GM23338 (cell line): ENCODE data around the gene GPT2. TPM values are rescaled to one million over a fixed set of nuclear protein-coding genes. Genes with fewer than 3 reads are reported as not detected.

Experiments used
- ATAC-seq: fragments of 200-7000 bp; cut with Tn5 transposase; 3 replicates; pipeline ENCODE4 v1.9.1; 2020
- DNase-seq: peaks from one replicate; pipeline ENCODE4 v3.0.0-alpha.2; 2015; ENCODE audit warnings: low spot score
- H2AFZ ChIP-seq: fragments of 200-600 bp; sonication (generic); 2 replicates; pipeline ENCODE4 v1.8.0; 2016; ENCODE audit warnings: antibody characterized with exemption, mild to moderate bottlenecking, moderate library complexity
- H3F3A ChIP-seq: fragments of 200-600 bp; sonication (generic); replicated peaks from 2 replicates; pipeline ENCODE4 v1.8.0; 2017; ENCODE audit warnings: antibody characterized with exemption, mixed run types, low read depth
- H3K27ac ChIP-seq: fragments of 200-600 bp; sonication (generic); 2 replicates; pipeline ENCODE4 v1.6.1; 2016; ENCODE audit warnings: low read depth
- H3K27me3 ChIP-seq: fragments of 200-600 bp; sonication (generic); 2 replicates; pipeline ENCODE4 v1.8.0; 2016; ENCODE audit warnings: mild to moderate bottlenecking, mixed run types, moderate library complexity; ENCODE audit not compliant: insufficient read depth
- H3K36me3 ChIP-seq: fragments of 200-600 bp; sonication (generic); 2 replicates; pipeline ENCODE4 v1.8.0; 2016; ENCODE audit warnings: mild to moderate bottlenecking; ENCODE audit not compliant: insufficient read depth
- H3K4me1 ChIP-seq: fragments of 200-600 bp; sonication (generic); 2 replicates; pipeline ENCODE4 v1.8.0; 2016; ENCODE audit warnings: mild to moderate bottlenecking, moderate library complexity; ENCODE audit not compliant: insufficient read depth
- H3K4me2 ChIP-seq: fragments of 200-600 bp; sonication (generic); 2 replicates; pipeline ENCODE4 v1.7.1; 2017; ENCODE audit warnings: mixed run types
- H3K4me3 ChIP-seq: fragments of 200-600 bp; sonication (generic); 2 replicates; pipeline ENCODE4 v1.6.1; 2016; ENCODE audit warnings: mixed run types
- H3K79me2 ChIP-seq: fragments of 200-600 bp; sonication (generic); replicated peaks from 2 replicates; pipeline ENCODE4 v1.8.0; 2017; ENCODE audit warnings: mild to moderate bottlenecking; ENCODE audit not compliant: insufficient read depth
- H3K9me2 ChIP-seq: fragments of 200-600 bp; sonication (generic); 2 replicates; pipeline ENCODE4 v1.8.0; 2017; ENCODE audit not compliant: insufficient read depth
- H4K20me1 ChIP-seq: fragments of 200-600 bp; sonication (generic); replicated peaks from 2 replicates; pipeline ENCODE4 v1.8.0; 2017; ENCODE audit warnings: mild to moderate bottlenecking; ENCODE audit not compliant: insufficient read depth
- H3K27ac Mint-ChIP-seq: 2 replicates; pipeline ENCODE4 v1.8.0; 2020; ENCODE audit warnings: inconsistent platforms, mild to moderate bottlenecking, moderate library complexity, mixed read lengths
- H3K27me3 Mint-ChIP-seq: 3 replicates; pipeline ENCODE4 v1.8.0; 2022; ENCODE audit warnings: low read depth, mild to moderate bottlenecking, moderate library complexity, mixed read lengths, inconsistent platforms; ENCODE audit not compliant: insufficient read depth, poor library complexity
- H3K36me3 Mint-ChIP-seq: 3 replicates; pipeline ENCODE4 v1.8.0; 2021; ENCODE audit warnings: low read depth, mild to moderate bottlenecking, inconsistent platforms, moderate library complexity, mixed read lengths
- H3K4me1 Mint-ChIP-seq: 3 replicates; pipeline ENCODE4 v1.8.0; 2020; ENCODE audit warnings: mild to moderate bottlenecking, inconsistent platforms, mixed read lengths
- H3K4me3 Mint-ChIP-seq: 3 replicates; pipeline ENCODE4 v1.8.0; 2021; ENCODE audit warnings: moderate library complexity, mild to moderate bottlenecking, inconsistent platforms, mixed read lengths
- H3K9me3 Mint-ChIP-seq: 3 replicates; pipeline ENCODE4 v1.8.0; 2020; ENCODE audit warnings: moderate library complexity, mild to moderate bottlenecking, inconsistent platforms, mixed read lengths
- CREB1 ChIP-seq: fragments of 250-450 bp; sonication (Bioruptor Pico); IDR thresholded peaks from 2 replicates; pipeline ENCODE4 v1.5.0; 2020; ENCODE audit warnings: low read depth, mild to moderate bottlenecking, moderate library complexity
- EZH2 ChIP-seq: fragments of 200-600 bp; sonication (generic); IDR thresholded peaks from one replicate; pipeline ENCODE4 v1.8.0; 2017; ENCODE audit warnings: antibody characterized with exemption, mild to moderate bottlenecking, low read depth; ENCODE audit not compliant: unreplicated experiment
- EZH2phosphoT487 ChIP-seq: fragments of 200-600 bp; sonication (generic); IDR thresholded peaks from one replicate; pipeline ENCODE4 v1.8.1; 2018; ENCODE audit warnings: antibody characterized with exemption; ENCODE audit not compliant: unreplicated experiment
- JUNB ChIP-seq: IDR thresholded peaks from one replicate; pipeline ENCODE4 v1.6.1; 2016; ENCODE audit warnings: antibody characterized with exemption; ENCODE audit not compliant: unreplicated experiment
- NANOG ChIP-seq: IDR thresholded peaks from 2 replicates; pipeline ENCODE4 v1.6.1; 2016; ENCODE audit warnings: antibody characterized with exemption, borderline replicate concordance
- POLR2AphosphoS5 ChIP-seq: IDR thresholded peaks from 2 replicates; pipeline ENCODE4 v1.6.1; 2016; ENCODE audit warnings: antibody characterized with exemption, low read depth
- ZNF331 ChIP-seq: fragments of 250-450 bp; sonication (Bioruptor Pico); IDR thresholded peaks from 2 replicates; pipeline ENCODE4 v1.5.0; 2020; ENCODE audit warnings: low read depth, mild to moderate bottlenecking, moderate library complexity
- polyA plus RNA-seq: library from polyadenylated mRNA; unstranded; fragments of >200 nt; fragmentation: Nextera tagmentation; extraction: Ambion mirVana; gene quantifications from 2 replicates; pipeline ENCODE4 v1.2.1, GENCODE V29; 2016
- total RNA-seq: library from RNA; depleted of rRNA; stranded (reverse); fragments of >200 nt; shearing (Covaris generic); gene quantifications from 2 replicates; pipeline ENCODE4 v1.2.3, GENCODE V29; 2014
- TF ChIP-seq, protein P1 (sequence below): fragments of 250-450 bp; sonication (Bioruptor Pico); IDR thresholded peaks from 2 replicates; pipeline ENCODE4 v1.5.0; 2020; ENCODE audit warnings: mild to moderate bottlenecking, moderate library complexity

Gene GPT2
- total and polyA plus RNA-seq, 2 experiments from 2014 or later = 48.5 to 81.0 TPM

DNA sequence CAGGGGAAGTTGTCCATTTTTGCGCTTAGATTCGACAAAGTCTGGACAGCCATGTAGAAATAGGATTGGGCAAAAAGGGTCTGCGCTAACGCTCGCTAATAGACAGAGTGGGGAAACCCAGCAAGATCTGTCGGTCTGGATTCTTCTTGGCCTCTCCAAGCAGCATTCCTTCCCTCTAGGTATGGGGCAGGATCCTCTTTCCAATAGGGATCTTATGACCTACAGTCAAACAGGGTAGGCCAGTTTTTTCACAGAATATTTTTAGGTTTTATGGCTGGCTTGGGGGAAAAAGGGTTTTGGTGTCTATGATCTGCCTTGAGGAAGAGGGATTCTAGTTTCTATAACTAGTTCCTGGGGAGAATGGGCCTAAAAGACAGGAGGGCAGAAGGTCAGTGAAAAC lies 26.0 kb upstream of the GPT2 start (continued):
- TF ChIP-seq, protein P1, sequence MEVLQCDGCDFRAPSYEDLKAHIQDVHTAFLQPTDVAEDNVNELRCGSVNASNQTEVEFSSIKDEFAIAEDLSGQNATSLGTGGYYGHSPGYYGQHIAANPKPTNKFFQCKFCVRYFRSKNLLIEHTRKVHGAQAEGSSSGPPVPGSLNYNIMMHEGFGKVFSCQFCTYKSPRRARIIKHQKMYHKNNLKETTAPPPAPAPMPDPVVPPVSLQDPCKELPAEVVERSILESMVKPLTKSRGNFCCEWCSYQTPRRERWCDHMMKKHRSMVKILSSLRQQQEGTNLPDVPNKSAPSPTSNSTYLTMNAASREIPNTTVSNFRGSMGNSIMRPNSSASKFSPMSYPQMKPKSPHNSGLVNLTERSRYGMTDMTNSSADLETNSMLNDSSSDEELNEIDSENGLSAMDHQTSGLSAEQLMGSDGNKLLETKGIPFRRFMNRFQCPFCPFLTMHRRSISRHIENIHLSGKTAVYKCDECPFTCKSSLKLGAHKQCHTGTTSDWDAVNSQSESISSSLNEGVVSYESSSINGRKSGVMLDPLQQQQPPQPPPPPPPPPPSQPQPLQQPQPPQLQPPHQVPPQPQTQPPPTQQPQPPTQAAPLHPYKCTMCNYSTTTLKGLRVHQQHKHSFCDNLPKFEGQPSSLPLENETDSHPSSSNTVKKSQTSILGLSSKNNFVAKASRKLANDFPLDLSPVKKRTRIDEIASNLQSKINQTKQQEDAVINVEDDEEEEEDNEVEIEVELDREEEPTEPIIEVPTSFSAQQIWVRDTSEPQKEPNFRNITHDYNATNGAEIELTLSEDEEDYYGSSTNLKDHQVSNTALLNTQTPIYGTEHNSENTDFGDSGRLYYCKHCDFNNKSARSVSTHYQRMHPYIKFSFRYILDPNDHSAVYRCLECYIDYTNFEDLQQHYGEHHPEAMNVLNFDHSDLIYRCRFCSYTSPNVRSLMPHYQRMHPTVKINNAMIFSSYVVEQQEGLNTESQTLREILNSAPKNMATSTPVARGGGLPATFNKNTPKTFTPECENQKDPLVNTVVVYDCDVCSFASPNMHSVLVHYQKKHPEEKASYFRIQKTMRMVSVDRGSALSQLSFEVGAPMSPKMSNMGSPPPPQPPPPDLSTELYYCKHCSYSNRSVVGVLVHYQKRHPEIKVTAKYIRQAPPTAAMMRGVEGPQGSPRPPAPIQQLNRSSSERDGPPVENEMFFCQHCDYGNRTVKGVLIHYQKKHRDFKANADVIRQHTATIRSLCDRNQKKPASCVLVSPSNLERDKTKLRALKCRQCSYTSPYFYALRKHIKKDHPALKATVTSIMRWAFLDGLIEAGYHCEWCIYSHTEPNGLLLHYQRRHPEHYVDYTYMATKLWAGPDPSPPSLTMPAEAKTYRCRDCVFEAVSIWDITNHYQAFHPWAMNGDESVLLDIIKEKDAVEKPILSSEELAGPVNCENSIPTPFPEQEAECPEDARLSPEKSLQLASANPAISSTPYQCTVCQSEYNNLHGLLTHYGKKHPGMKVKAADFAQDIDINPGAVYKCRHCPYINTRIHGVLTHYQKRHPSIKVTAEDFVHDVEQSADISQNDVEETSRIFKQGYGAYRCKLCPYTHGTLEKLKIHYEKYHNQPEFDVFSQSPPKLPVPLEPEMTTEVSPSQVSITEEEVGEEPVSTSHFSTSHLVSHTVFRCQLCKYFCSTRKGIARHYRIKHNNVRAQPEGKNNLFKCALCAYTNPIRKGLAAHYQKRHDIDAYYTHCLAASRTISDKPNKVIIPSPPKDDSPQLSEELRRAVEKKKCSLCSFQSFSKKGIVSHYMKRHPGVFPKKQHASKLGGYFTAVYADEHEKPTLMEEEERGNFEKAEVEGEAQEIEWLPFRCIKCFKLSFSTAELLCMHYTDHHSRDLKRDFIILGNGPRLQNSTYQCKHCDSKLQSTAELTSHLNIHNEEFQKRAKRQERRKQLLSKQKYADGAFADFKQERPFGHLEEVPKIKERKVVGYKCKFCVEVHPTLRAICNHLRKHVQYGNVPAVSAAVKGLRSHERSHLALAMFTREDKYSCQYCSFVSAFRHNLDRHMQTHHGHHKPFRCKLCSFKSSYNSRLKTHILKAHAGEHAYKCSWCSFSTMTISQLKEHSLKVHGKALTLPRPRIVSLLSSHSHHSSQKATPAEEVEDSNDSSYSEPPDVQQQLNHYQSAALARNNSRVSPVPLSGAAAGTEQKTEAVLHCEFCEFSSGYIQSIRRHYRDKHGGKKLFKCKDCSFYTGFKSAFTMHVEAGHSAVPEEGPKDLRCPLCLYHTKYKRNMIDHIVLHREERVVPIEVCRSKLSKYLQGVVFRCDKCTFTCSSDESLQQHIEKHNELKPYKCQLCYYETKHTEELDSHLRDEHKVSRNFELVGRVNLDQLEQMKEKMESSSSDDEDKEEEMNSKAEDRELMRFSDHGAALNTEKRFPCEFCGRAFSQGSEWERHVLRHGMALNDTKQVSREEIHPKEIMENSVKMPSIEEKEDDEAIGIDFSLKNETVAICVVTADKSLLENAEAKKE = no peak
- TF ChIP-seq ZNF331 = no peak
- no peak for TF ChIP-seq POLR2AphosphoS5
- no peak for TF ChIP-seq EZH2
- no peak for TF ChIP-seq EZH2phosphoT487
- no peak for TF ChIP-seq CREB1 (CRISPR knock-in tag)

DNA sequence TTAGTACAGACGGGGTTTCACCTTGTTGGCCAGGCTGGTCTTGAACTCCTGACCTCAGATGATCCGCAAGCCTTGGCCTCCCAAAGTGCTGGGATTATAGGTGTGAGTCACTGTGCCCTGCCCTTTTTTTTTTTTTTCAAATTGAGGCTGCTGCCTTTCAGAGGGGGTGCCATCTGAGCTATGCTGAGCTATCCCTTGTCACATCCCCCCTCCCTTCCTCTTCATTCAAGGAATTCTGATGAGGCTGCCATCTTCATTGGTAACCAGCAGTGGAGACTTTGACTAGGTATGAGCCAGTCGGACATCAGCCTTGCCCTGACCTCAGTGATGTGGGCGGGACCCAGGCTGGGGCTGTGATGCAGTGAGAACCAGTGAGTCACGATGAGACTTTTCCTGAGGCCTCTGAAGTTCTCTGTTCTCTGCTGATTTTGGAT lies 24.4 kb upstream of the GPT2 start:
- Histone ChIP-seq H2AFZ (no peak overlapping the region), H3K27ac (no peak overlapping the region), H3K4me3 (no peak overlapping the region), H4K20me1 (no peaks in the 10 kb centered on the region), H3K4me2 (no peak overlapping the region), H3F3A (no peaks in the 10 kb centered on the region), H3K79me2 (no peaks in the 10 kb centered on the region), H3K27me3 (no peaks in the 10 kb centered on the region), H3K9me2 (no peaks in the 10 kb centered on the region), H3K4me1 (no peaks in the 10 kb centered on the region), H3K36me3 (no peaks in the 10 kb centered on the region)
- H3K4me3 Mint-ChIP-seq = no peak overlapping the region
- TF ChIP-seq NANOG = no peak
- no peak for TF ChIP-seq JUNB
- no peak for TF ChIP-seq POLR2AphosphoS5
- TF ChIP-seq, protein P1 = no peak
- no peaks in the 10 kb centered on the region for H3K36me3 Mint-ChIP-seq
- H3K4me1 Mint-ChIP-seq = peaks cover 5% of the 10 kb centered on the region; the same call in 2 of the 3 replicates
- DNase-seq (peak; percentile 22), ATAC-seq (peak; percentile 28; the same call in 1 of the 3 replicates)
- no peak overlapping the region for H3K27ac Mint-ChIP-seq
- H3K9me3 Mint-ChIP-seq = peaks cover 9% of the 10 kb centered on the region; the same call in 1 of the 3 replicates
- peaks cover 3% of the 10 kb centered on the region for H3K27me3 Mint-ChIP-seq
